Tibial artery (tissue), 4 donors: ENCODE results near the gene COTL1.

ENCODE experiments used
- DNase-seq, 2 donors: peaks; one replicate each; pipeline ENCODE4 v3.0.0-alpha.2; 2019
- H3K27ac ChIP-seq, 2 donors: fragments of 200-600 bp; sonication (generic) in 1 of 2; 1 replicate in 1 of 2; 2 replicates in 1 of 2; pipeline ENCODE4 v1.5.1; 2018 to 2019; ENCODE audit warnings: mild to moderate bottlenecking in 1 of 2
- H3K27me3 ChIP-seq, 2 donors: fragments of 200-600 bp; sonication (generic) in 1 of 2; one replicate each; pipeline versions ENCODE4 v1.5.1 to v1.6.0; 2016 to 2019
- H3K36me3 ChIP-seq, 3 donors: fragments of 200-600 bp; sonication (generic) in 2 of 3; one replicate each; pipeline ENCODE4 v1.5.1; 2016 to 2019; ENCODE audit warnings: mild to moderate bottlenecking in 2 of 3
- H3K4me1 ChIP-seq, 4 donors: fragments of 200-600 bp; sonication (generic) in 2 of 4; 1 replicate in 3 of 4; 2 replicates in 1 of 4; pipeline ENCODE4 v1.5.1; 2016 to 2019
- H3K4me3 ChIP-seq, 2 donors: fragments of 200-600 bp; sonication (generic) in 1 of 2; 1 replicate in 1 of 2; 2 replicates in 1 of 2; pipeline ENCODE4 v1.5.1; 2018 to 2019; ENCODE audit warnings: mild to moderate bottlenecking in 2 of 2
- H3K9me3 ChIP-seq, 3 donors: fragments of 200-600 bp; sonication (generic) in 1 of 3; one replicate each; pipeline ENCODE4 v1.5.1; 2016 to 2019
- intact Hi-C: fragments of 100-400 bp; cut with DNase I; formaldehyde crosslinking; loops from one replicate; pipeline ENCODE4 v1.15.0; 2023; ENCODE audit warnings: low total_unique reads
- TF ChIP-seq, protein P1 (sequence below), 2 experiments: fragments of 200-600 bp in 1 of 2; fragments of 450-650 bp in 1 of 2; IDR thresholded peaks; one replicate each; pipeline ENCODE4 v1.5.1; 2017 to 2019; ENCODE audit warnings: antibody characterized with exemption in 2 of 2, mild to moderate bottlenecking in 1 of 2, moderate library complexity in 1 of 2

COTL1 gene

DNA sequence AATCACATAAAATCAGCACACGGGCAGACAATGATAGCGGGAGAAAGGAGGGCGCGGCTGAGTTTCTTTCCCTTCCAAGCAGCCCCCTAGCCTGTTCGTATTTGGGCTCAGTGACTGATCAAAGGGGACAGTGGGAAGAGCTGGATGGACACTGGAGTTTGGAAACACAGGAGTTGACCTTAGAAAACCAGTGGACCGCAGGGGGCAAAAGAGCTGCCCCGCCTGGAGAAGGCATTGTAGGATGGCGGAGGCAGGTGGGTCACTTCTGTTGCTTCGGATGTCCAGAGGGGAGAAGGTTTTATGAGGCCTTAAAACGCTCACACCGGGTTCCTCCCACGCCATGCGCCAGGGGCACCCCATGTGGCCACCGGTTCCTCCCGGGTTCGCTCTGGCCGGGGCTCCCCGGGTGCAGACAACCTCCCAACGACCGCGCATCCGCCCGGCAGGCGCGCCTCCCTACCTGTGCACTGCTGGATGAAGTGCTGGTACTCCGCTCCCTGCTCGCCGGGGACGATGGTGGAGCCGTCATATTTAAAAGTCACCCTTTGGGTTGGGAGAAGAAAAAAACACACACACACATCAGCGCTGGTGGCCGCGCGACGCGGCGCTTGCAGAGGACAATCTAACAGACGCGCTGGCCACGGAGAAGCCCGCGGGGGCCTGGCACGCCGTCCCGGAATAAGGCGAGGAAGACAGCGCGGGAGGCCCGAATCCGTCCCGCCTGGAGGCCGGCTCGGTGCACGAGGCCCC lies 662 bp downstream of the COTL1 start:
- DNase-seq: peak in 1 of 2 donors; percentile 35
- TF ChIP-seq, protein P1, sequence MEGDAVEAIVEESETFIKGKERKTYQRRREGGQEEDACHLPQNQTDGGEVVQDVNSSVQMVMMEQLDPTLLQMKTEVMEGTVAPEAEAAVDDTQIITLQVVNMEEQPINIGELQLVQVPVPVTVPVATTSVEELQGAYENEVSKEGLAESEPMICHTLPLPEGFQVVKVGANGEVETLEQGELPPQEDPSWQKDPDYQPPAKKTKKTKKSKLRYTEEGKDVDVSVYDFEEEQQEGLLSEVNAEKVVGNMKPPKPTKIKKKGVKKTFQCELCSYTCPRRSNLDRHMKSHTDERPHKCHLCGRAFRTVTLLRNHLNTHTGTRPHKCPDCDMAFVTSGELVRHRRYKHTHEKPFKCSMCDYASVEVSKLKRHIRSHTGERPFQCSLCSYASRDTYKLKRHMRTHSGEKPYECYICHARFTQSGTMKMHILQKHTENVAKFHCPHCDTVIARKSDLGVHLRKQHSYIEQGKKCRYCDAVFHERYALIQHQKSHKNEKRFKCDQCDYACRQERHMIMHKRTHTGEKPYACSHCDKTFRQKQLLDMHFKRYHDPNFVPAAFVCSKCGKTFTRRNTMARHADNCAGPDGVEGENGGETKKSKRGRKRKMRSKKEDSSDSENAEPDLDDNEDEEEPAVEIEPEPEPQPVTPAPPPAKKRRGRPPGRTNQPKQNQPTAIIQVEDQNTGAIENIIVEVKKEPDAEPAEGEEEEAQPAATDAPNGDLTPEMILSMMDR (IDR thresholded peaks at IDR 0.05): no peak
- Histone ChIP-seq H3K27me3 (no peaks in the 10 kb centered on the region), H3K4me3 (peak overlapping the region; percentile 59 to 80), H3K4me1 (peaks cover 4 to 24% (median 20%) of the 10 kb centered on the region in 4 donors), H3K36me3 (no peaks in the 10 kb centered on the region), H3K27ac (peak overlapping the region; percentile 49 to 69), H3K9me3 (no peaks in the 10 kb centered on the region)
- intact Hi-C loops: no loop called here

DNA sequence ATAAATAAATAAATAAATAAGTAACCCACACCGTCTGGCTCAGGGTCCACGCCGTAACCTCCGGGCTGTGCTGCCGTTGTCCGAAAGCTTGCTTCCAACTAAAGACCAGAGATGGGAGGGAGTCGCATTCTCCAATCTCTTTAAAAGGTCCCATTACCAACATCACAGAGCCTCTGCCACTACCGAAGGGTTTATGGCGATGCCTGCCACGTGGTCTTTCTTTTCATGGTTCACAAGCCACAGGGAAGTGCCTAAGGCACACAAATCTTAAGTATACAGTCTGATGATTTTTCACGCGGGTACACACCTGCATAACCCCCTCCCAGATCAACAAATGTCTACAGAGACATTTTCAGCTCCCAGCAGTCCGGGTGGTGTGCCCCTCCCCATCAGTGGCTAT lies 1.4 kb downstream of the COTL1 start:
- no peaks in the 10 kb centered on the region for H3K36me3 ChIP-seq
- DNase-seq: no peak
- no peaks in the 10 kb centered on the region for H3K27me3 ChIP-seq
- peaks cover 0 to 27% (median 22%) of the 10 kb centered on the region in 4 donors for H3K4me1 ChIP-seq
- no peaks in the 10 kb centered on the region for H3K9me3 ChIP-seq
- TF ChIP-seq, protein P1 (IDR thresholded peaks at IDR 0.05): no peak
- H3K27ac ChIP-seq: no peak overlapping the region
- H3K4me3 ChIP-seq: peak overlapping the region; percentile 59 to 80
- intact Hi-C loops: no loop called here

DNA sequence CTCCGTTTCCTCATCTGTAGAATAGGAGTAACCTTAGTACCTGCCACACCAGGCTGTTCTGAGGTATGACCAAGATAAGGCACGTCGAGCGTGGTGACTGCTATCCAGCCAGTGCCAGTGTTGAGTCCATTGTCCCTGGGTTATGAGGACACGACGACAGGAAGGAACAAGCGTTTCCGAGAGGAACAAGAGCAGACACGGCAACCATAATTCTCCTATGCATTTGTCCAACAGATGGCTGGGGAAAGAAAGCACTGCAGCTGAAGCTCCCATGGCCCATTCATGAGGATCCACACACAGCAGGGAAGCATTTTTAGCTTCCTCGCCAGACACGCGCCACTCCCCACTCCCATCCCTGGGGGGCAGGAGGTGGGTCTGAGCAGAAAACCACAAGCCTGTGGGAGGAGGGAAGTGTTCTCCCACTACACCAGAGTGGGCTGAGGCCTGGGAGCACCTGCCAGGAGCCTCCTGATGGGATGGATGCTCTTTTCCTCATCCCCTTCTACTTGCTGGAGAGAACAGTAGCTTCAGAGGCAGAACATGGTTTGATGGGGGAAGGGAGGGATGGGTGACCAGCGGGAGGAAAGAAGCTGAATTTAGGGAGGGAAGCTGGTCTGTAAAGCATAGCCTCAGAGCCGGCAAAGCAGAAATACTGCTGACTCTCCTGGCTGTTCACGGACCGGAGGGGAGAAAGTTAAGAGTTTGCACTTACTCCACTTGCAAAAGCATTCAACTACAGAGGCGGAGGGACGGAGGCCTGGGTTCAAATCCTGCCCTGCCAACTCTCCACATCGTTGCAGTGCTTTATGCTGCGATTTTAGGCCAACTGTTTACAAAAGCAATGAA lies 2.7 kb downstream of the COTL1 start:
- Histone ChIP-seq H3K4me3 (no peak overlapping the region), H3K36me3 (no peaks in the 10 kb centered on the region), H3K27ac (no peak overlapping the region), H3K9me3 (no peaks in the 10 kb centered on the region), H3K27me3 (no peaks in the 10 kb centered on the region), H3K4me1 (peaks cover 0 to 34% (median 25%) of the 10 kb centered on the region in 4 donors)
- intact Hi-C loops: no loop called here
- no peak for DNase-seq
- TF ChIP-seq, protein P1 (IDR thresholded peaks at IDR 0.05): no peak

DNA sequence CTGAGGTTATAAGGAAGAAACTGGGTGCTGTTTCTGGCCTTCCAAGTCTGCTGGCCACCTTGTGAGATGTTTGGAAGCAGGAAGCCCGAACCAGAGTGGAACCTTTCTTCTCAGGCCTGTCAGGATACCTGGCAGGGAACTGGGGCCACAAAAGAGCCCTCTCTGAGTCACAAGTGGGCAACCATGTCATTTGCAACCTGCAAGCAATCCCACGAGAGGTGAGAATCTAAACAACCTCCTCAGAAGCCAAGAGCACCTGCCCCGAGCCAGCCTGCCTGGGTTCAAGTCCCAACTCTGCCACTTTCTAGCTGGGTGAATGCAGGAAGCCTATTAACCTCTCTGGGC lies 3.3 kb downstream of the COTL1 start:
- no peak for DNase-seq
- intact Hi-C loops: no loop called here
- Histone ChIP-seq H3K4me1 (peaks cover 0 to 34% (median 25%) of the 10 kb centered on the region in 4 donors), H3K27me3 (no peaks in the 10 kb centered on the region), H3K27ac (no peak overlapping the region), H3K9me3 (no peaks in the 10 kb centered on the region), H3K4me3 (no peak overlapping the region), H3K36me3 (no peaks in the 10 kb centered on the region)
- TF ChIP-seq, protein P1 (IDR thresholded peaks at IDR 0.05): no peak

DNA sequence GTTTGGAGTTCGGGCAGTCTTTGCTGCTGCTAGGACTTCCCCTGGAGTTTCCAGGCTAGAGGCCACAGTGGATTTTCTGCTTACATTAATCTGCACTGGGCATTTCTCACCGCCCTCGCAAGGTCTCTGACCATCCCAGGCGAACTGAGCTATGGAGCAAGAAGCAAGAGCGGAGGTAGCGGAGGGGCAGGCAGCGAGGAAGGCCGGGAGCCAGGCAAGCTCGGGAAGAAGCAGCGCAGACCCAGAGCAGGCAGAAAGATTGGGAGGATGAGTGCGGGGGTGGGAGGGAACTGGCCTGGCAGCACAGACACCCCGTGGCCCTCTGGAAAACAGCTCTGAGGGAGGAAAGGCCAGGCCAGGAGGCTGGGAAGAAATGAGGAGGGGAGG lies 3.8 kb downstream of the COTL1 start:
- TF ChIP-seq, protein P1 (IDR thresholded peaks at IDR 0.05): no peak
- intact Hi-C loops: no loop called here
- no peak overlapping the region for H3K4me3 ChIP-seq
- H3K27me3 ChIP-seq: no peaks in the 10 kb centered on the region
- no peaks in the 10 kb centered on the region for H3K9me3 ChIP-seq
- DNase-seq: no peak
- peaks cover 0 to 33% (median 25%) of the 10 kb centered on the region in 4 donors for H3K4me1 ChIP-seq
- H3K27ac ChIP-seq: no peak overlapping the region
- H3K36me3 ChIP-seq: no peaks in the 10 kb centered on the region
